ENCODE results near the gene SSR3. TPM values are rescaled to one million over a fixed set of nuclear protein-coding genes. Genes with fewer than 3 reads are reported as not detected.

Gene SSR3
- total and polyA plus RNA-seq, 2 of the 13 experiments (the other 11 are each of a cell fraction or from before 2014, with no cell fraction given), result 229 to 325 TPM

GRCh38 chr3:156554842-156555687 is at the start of gene SSR3 (continued):
- no peak; the same call in 1 of the 2 replicates for TF ChIP-seq CBFB (CRISPR knock-in tag; IDR thresholded peaks at IDR 0.05)
- no peak for TF ChIP-seq CHD2 (IDR thresholded peaks at IDR 0.05; ENCODE audit: low read depth, low read length)
- peak; percentile 31; the same call in 1 of the 2 replicates for TF ChIP-seq ZFP36L1 (CRISPR knock-in tag; IDR thresholded peaks at IDR 0.05)
- peak; percentile 75 for TF ChIP-seq ATF1 (CRISPR knock-in tag; IDR thresholded peaks at IDR 0.05)
- no peak for TF ChIP-seq ARNT (IDR thresholded peaks at IDR 0.05)
- TF ChIP-seq THAP9 (CRISPR knock-in tag; IDR thresholded peaks at IDR 0.05; ENCODE audit: borderline replicate concordance), result peak; percentile 53; the same call in 1 of the 2 replicates
- no peak for TF ChIP-seq NR2F6 (IDR thresholded peaks at IDR 0.05)
- TF ChIP-seq NR2F6 (CRISPR knock-in tag; IDR thresholded peaks at IDR 0.05), result no peak; the same call in 1 of the 2 replicates
- no peak for TF ChIP-seq SYNCRIP (IDR thresholded peaks at IDR 0.05; ENCODE audit: insufficient read depth, low read depth, low read length)
- 0 out of 2 replicates have a peak, but pooled peaks have one; percentile 62 for TF ChIP-seq ZNF710 (CRISPR knock-in tag; IDR thresholded peaks at IDR 0.05; ENCODE audit: borderline replicate concordance)
- TF ChIP-seq NCOA5 (CRISPR knock-in tag; IDR thresholded peaks at IDR 0.05), result no peak
- TF ChIP-seq BCLAF1 (IDR thresholded peaks at IDR 0.05), result no peak
- no peak for TF ChIP-seq RFX1 (IDR thresholded peaks at IDR 0.05)
- TF ChIP-seq FIP1L1 (IDR thresholded peaks at IDR 0.05; ENCODE audit: borderline replicate concordance, insufficient read depth, low read depth, low read length), result no peak
- TF ChIP-seq MED1 (CRISPR knock-in tag; IDR thresholded peaks at IDR 0.05), result peak; percentile 42; the same call in 1 of the 2 replicates
- peak; percentile 84 for TF ChIP-seq MXD4 (CRISPR knock-in tag; IDR thresholded peaks at IDR 0.05)
- no peak for TF ChIP-seq SKIL (CRISPR knock-in tag; IDR thresholded peaks at IDR 0.05; ENCODE audit: borderline replicate concordance)
- TF ChIP-seq RCOR2 (CRISPR knock-in tag; IDR thresholded peaks at IDR 0.05), result no peak
